Mesothelial cell of epicardium (in vitro differentiated cells): ENCODE measurements around the gene CD6. TPM values are rescaled to one million over a fixed set of nuclear protein-coding genes. Genes with fewer than 3 reads are reported as not detected.
A peak's percentile ranks its signal among the peaks of the same experiment; 100 is the strongest.

Experiments
- DNase-seq, 2 experiments: peaks; one replicate each; pipeline ENCODE4 v3.0.0; 2021; ENCODE audit warnings: low spot score in 2 of 2; ENCODE audit not compliant: unreplicated experiment in 2 of 2
- H3K27ac Mint-ChIP-seq: 2 replicates; pipeline ENCODE4 v1.8.0; 2021; ENCODE audit warnings: mixed read lengths
- H3K27me3 Mint-ChIP-seq: 2 replicates; pipeline ENCODE4 v1.8.0; 2021; ENCODE audit warnings: low read depth, mixed read lengths
- H3K36me3 Mint-ChIP-seq: 2 replicates; pipeline ENCODE4 v1.8.0; 2021; ENCODE audit warnings: mixed read lengths
- H3K4me1 Mint-ChIP-seq: 2 replicates; pipeline ENCODE4 v1.8.0; 2021; ENCODE audit warnings: mixed read lengths
- H3K4me3 Mint-ChIP-seq: 2 replicates; pipeline ENCODE4 v1.8.0; 2021; ENCODE audit warnings: mild to moderate bottlenecking, moderate library complexity, mixed read lengths
- H3K9me3 Mint-ChIP-seq: 2 replicates; pipeline ENCODE4 v1.8.0; 2021; ENCODE audit warnings: mixed read lengths
- total RNA-seq: library from RNA; stranded (reverse); gene quantifications from 3 replicates; pipeline ENCODE4 v1.2.1, GENCODE V29; 2021
- TF ChIP-seq, protein P1 (sequence below): fragments of 200-600 bp; sonication (generic); IDR thresholded peaks from one replicate; pipeline ENCODE4 v1.5.0; 2021; ENCODE audit warnings: antibody characterized with exemption; ENCODE audit not compliant: unreplicated experiment

Gene CD6
- total RNA-seq, 1 donor from 2014 or later: 0.31 TPM

DNA sequence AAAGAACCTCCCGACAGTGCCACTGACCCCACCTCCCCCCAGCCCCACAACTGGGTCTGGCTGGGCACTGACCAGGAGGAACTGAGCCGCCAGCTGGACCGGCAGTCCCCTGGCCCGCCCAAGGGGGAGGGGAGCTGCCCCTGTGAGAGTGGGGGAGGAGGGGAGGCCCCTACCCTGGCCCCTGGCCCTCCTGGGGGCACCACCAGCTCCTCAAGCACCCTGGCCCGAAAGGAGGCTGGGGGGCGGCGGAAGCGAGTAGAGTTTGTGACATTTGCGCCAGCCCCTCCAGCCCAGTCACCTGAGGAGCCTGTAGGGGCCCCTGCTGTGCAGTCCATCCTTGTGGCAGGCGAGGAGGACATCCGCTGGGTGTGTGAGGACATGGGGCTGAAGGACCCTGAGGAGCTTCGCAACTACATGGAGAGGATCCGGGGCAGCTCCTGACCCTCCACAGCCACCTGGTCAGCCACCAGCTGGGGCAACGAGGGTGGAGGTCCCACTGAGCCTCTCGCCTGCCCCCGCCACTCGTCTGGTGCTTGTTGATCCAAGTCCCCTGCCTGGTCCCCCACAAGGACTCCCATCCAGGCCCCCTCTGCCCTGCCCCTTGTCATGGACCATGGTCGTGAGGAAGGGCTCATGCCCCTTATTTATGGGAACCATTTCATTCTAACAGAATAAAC, 34.9 kb upstream of the CD6 start:
- no peaks in the 10 kb centered on the region for H3K27me3 Mint-ChIP-seq
- H3K36me3 Mint-ChIP-seq: peaks cover 5% of the 10 kb centered on the region
- H3K9me3 Mint-ChIP-seq: no peaks in the 10 kb centered on the region
- no peak for DNase-seq
- peaks cover 2% of the 10 kb centered on the region for H3K4me1 Mint-ChIP-seq
- TF ChIP-seq, protein P1, sequence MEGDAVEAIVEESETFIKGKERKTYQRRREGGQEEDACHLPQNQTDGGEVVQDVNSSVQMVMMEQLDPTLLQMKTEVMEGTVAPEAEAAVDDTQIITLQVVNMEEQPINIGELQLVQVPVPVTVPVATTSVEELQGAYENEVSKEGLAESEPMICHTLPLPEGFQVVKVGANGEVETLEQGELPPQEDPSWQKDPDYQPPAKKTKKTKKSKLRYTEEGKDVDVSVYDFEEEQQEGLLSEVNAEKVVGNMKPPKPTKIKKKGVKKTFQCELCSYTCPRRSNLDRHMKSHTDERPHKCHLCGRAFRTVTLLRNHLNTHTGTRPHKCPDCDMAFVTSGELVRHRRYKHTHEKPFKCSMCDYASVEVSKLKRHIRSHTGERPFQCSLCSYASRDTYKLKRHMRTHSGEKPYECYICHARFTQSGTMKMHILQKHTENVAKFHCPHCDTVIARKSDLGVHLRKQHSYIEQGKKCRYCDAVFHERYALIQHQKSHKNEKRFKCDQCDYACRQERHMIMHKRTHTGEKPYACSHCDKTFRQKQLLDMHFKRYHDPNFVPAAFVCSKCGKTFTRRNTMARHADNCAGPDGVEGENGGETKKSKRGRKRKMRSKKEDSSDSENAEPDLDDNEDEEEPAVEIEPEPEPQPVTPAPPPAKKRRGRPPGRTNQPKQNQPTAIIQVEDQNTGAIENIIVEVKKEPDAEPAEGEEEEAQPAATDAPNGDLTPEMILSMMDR: no peak
- no peak overlapping the region for H3K27ac Mint-ChIP-seq
- H3K4me3 Mint-ChIP-seq: no peak overlapping the region

DNA sequence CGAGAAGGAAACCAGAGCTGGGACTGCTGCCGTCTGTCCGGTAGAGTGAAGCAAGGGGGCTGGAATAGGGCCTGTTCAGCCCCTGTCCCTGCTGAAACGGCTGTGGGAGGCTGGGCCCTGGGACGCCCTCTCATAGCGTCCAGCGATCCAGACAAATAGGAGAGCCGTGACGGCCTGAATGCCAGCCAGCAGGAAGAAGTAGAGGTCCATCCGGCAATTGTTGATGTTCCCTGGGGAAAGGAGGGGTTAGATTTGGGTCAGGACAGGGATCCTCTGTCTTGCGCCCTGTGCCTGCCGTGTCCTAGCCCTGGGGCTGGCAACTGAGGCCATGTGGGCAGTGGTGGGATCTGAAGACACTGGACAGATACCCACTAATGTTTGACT, 34.3 kb upstream of the CD6 start:
- TF ChIP-seq, protein P1: no peak
- Mint-ChIP-seq H3K4me1 (peaks cover 2% of the 10 kb centered on the region), H3K36me3 (peaks cover 5% of the 10 kb centered on the region), H3K27ac (no peak overlapping the region), H3K27me3 (no peaks in the 10 kb centered on the region), H3K4me3 (no peak overlapping the region), H3K9me3 (no peaks in the 10 kb centered on the region)
- DNase-seq: no peak

DNA sequence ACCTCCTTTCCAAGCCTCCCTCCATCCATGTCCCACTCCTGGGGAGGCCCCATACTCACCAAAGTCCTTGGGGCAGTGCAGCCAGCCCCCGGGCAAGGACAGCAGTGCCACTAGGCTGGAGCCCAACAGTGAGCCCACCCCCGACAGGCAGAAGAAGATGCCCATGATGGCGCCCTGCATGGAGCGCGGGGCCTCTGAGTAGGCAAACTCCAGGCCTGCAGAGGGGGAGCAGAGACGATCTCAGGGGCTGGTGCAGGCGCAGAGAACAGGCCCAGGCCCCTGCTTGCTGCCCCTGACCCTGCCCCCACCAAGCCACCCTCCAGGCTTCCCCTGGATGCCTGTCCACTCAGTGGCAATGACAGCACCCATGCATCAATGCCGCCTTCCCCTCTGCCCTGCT, 33.7 kb upstream of the CD6 start:
- peaks cover 2% of the 10 kb centered on the region for H3K36me3 Mint-ChIP-seq
- H3K27me3 Mint-ChIP-seq: no peaks in the 10 kb centered on the region
- DNase-seq: no peak
- H3K27ac Mint-ChIP-seq: no peak overlapping the region
- TF ChIP-seq, protein P1: no peak
- H3K9me3 Mint-ChIP-seq: no peaks in the 10 kb centered on the region
- H3K4me3 Mint-ChIP-seq: no peak overlapping the region
- peaks cover 8% of the 10 kb centered on the region for H3K4me1 Mint-ChIP-seq

DNA sequence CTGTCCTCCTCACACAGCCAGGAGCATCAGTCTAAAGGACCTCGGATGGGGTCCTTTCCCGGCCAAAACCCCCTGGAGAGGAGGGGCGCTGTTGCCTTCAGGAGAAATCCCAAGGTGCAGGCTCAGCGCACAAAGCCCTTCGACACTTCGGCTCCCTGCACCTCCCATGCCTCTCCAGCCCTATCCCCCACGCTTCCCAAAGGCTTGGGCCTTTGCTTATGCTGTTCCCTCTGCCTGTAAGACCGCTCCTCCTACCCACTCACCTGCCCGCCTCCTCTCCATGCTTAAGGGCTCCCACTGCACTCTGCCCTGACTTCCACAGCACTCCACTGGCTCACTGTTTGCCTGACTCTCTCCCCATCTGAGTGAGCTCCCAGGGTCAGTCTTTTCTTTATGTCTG, 33.0 kb upstream of the CD6 start:
- Mint-ChIP-seq H3K4me3 (no peak overlapping the region), H3K4me1 (peaks cover 15% of the 10 kb centered on the region), H3K27me3 (no peaks in the 10 kb centered on the region), H3K36me3 (peaks cover 2% of the 10 kb centered on the region), H3K9me3 (no peaks in the 10 kb centered on the region), H3K27ac (no peak overlapping the region)
- TF ChIP-seq, protein P1: no peak
- no peak for DNase-seq

DNA sequence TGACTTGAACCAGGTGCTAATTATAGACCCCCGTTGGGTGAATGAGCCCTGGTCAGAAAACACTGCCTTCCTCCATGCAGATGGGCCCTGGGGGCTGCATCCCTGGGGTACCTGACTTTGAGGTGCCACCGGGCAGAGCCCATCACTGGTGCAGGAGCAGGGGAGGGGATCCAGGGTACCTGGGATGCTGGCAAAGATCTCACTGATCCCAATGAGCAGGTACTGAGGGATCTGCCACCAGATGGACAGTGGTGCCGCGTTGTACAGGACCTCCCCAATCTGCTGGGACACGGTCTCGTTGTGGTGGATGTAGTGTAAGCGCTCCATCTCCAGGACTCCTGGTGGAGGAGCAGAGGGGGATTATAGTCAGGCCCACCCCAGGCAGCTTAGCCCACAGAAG, 32.2 kb upstream of the CD6 start:
- Mint-ChIP-seq H3K27ac (no peak overlapping the region), H3K36me3 (peaks cover 2% of the 10 kb centered on the region), H3K27me3 (no peaks in the 10 kb centered on the region), H3K4me3 (no peak overlapping the region), H3K4me1 (peaks cover 19% of the 10 kb centered on the region), H3K9me3 (no peaks in the 10 kb centered on the region)
- no peak for DNase-seq
- TF ChIP-seq, protein P1: no peak

DNA sequence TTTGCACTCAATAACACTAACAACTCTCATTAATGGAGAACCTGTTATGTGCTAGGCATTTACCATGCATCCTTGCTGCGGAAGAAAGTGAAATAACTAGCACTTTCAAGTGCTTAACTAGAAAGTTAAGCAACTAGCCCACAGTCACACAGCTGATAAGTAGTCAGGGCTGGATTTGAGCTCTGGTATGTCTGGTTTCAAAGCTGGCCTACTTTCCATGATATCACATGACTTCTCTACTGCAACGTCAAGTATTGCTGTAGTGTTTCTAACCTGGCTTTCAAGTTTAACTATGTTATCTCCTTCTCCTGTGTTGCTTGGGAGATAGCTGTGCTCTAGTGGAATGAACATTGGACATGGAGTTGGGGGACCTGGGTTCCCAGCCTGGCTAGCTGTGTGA, 31.6 kb upstream of the CD6 start:
- DNase-seq: no peak
- Mint-ChIP-seq H3K4me1 (peaks cover 19% of the 10 kb centered on the region), H3K4me3 (no peak overlapping the region)

More for the DNA sequence above, 31.6 kb upstream of the CD6 start:
- peak overlapping the region; percentile 34 for H3K27ac Mint-ChIP-seq
- TF ChIP-seq, protein P1: no peak
- H3K9me3 Mint-ChIP-seq: no peaks in the 10 kb centered on the region
- H3K27me3 Mint-ChIP-seq: no peaks in the 10 kb centered on the region
- peaks cover 2% of the 10 kb centered on the region for H3K36me3 Mint-ChIP-seq
